Fibroblast of skin of right biceps (primary cell): ENCODE measurements around the gene MSRB3.

Source experiments
- DNase-seq: peaks from one replicate; pipeline ENCODE4 v3.0.0-alpha.2; 2013

Gene MSRB3

GRCh38 chr12:65501093-65501621 lies 222.7 kb downstream of the MSRB3 start:
- DNase-seq = peak; percentile 32

- DNase-seq = no peak
Measured at GRCh38 chr12:65501935-65502334, 223.5 kb downstream of the MSRB3 start.

GRCh38 chr12:65504417-65504816 lies 225.9 kb downstream of the MSRB3 start:
- no peak for DNase-seq

GRCh38 chr12:65505386-65506121 lies 227.1 kb downstream of the MSRB3 start:
- no peak for DNase-seq

- DNase-seq = no peak
Measured at GRCh38 chr12:65508276-65509035, 230.0 kb downstream of the MSRB3 start.

GRCh38 chr12:65510007-65510406 lies 231.5 kb downstream of the MSRB3 start:
- DNase-seq = no peak

- peak; percentile 62 for DNase-seq
Measured at GRCh38 chr12:65510584-65511050, 232.1 kb downstream of the MSRB3 start.

- DNase-seq = peak; percentile 80
Measured at GRCh38 chr12:65511134-65511834, 232.8 kb downstream of the MSRB3 start.

GRCh38 chr12:65511912-65512311 lies 233.4 kb downstream of the MSRB3 start:
- no peak for DNase-seq
